Activated T-helper 1 cell treated with anti-CD3 and anti-CD28 coated beads, Interleukin-12 subunit alpha, Interleukin-12 subunit beta, Interleukin-2, Interleukin-4 antibody, amounts not matched to agents 30 ng/mL and 10 ng/mL and 1 ng/mL, durations not matched to agents 14 hours and 24 hours and 36 hours (primary cell): ENCODE results near the gene MRPL14. TPM values are rescaled to one million over a fixed set of nuclear protein-coding genes. Genes with fewer than 3 reads are reported as not detected.
A peak's percentile ranks its signal among the peaks of the same experiment; 100 is the strongest.

Source experiments
- DNase-seq: peaks from one replicate; pipeline ENCODE4 v3.0.0; 2021; ENCODE audit warnings: low spot score
- H3K27ac Mint-ChIP-seq: one replicate; pipeline ENCODE4 v1.8.0; 2021; ENCODE audit warnings: mild to moderate bottlenecking, mixed read lengths
- H3K27me3 Mint-ChIP-seq: one replicate; pipeline ENCODE4 v1.8.0; 2022; ENCODE audit warnings: mild to moderate bottlenecking, moderate library complexity, mixed read lengths; ENCODE audit not compliant: insufficient read depth
- H3K36me3 Mint-ChIP-seq: one replicate; pipeline ENCODE4 v1.8.0; 2021; ENCODE audit warnings: low read depth, mixed read lengths
- H3K4me1 Mint-ChIP-seq: one replicate; pipeline ENCODE4 v1.8.0; 2021; ENCODE audit warnings: low read depth, mixed read lengths
- H3K4me3 Mint-ChIP-seq: one replicate; pipeline ENCODE4 v1.8.0; 2021; ENCODE audit warnings: mild to moderate bottlenecking, moderate library complexity, mixed read lengths
- H3K9me3 Mint-ChIP-seq: one replicate; pipeline ENCODE4 v1.8.0; 2021; ENCODE audit warnings: mixed read lengths
- intact Hi-C: fragments of 100-400 bp; cut with micrococcal nuclease; formaldehyde crosslinking; loops from one replicate; pipeline ENCODE4 v1.15.1; 2024
- total RNA-seq: library from RNA; stranded (reverse); gene quantifications from 2 replicates; pipeline ENCODE4 v1.2.3, GENCODE V29; 2022

Gene MRPL14
- total RNA-seq, 1 donor from 2014 or later = 62.6 TPM

DNA sequence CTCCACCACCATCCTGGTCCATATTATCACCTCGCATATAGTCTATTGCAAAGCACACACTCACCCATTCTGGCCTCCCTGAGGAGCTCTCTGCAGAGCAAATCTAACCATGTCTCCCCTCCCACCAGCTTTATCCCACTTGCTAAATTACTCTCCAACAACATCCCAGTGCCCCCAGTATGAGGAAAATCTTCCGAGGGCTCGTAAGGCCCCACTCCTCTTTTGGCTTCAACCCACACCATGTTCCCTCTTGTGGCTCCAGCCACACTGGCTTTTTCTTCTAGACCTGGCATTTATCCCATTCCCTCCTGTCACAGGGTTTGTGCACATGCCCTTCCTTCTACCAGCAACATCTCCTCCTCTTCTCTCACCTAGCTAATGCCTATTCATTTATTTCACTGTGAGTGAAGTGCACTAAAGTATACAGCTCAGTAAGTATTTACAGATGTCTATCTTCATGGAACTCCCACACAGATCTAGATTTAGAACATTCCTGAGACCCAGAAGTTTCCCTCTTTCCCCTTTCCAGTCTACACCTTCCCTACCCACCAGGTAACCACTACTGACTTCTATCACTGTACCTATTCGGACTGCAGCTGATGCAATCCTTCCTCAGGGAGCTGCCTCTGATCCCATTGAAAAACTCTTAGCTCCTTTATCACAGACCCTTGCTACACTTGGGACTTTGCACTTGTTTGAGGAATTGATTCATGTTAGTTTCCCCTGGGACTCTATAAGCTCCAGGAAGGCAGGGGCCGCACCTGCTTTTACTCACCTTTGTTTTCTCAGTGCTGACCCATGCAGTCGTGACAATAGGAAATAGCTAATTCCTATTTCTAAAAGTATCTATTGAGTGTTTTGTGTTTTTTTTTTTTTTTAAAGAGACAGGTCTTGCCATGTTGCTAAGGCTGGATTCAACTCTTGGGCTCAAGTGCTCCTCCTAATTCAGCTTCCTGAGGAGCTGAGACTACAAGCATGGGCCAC is 15.5 kb downstream of the MRPL14 start:
- intact Hi-C loops = no loop called here
- no peak for DNase-seq
- no peak overlapping the region for H3K4me3 Mint-ChIP-seq
- peaks cover 29% of the 10 kb centered on the region for H3K4me1 Mint-ChIP-seq
- H3K9me3 Mint-ChIP-seq = no peaks in the 10 kb centered on the region
- peaks cover 46% of the 10 kb centered on the region for H3K36me3 Mint-ChIP-seq
- H3K27me3 Mint-ChIP-seq = no peaks in the 10 kb centered on the region
- H3K27ac Mint-ChIP-seq = peak overlapping the region; percentile 19

DNA sequence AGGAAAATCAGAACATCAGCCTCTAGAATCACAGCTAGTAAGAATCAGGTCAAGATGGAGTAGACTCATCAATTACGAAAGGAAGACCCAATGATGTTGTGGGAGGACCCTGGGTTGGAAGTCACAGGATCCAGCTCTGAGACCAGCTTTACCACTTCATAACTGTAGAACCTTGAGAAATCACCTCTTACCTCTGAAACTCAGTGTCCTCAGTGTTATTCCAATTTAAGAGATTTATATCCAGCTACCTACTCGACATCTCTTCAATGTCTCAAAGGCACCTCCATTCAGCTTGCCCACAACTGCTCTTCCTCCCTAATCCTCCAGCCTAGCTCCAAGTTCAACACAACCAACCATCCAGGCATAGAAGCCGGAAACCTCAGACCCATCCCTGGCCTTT is 16.3 kb downstream of the MRPL14 start:
- Mint-ChIP-seq H3K27ac (no peak overlapping the region), H3K36me3 (peaks cover 49% of the 10 kb centered on the region)
- intact Hi-C loops = no loop called here

DNA sequence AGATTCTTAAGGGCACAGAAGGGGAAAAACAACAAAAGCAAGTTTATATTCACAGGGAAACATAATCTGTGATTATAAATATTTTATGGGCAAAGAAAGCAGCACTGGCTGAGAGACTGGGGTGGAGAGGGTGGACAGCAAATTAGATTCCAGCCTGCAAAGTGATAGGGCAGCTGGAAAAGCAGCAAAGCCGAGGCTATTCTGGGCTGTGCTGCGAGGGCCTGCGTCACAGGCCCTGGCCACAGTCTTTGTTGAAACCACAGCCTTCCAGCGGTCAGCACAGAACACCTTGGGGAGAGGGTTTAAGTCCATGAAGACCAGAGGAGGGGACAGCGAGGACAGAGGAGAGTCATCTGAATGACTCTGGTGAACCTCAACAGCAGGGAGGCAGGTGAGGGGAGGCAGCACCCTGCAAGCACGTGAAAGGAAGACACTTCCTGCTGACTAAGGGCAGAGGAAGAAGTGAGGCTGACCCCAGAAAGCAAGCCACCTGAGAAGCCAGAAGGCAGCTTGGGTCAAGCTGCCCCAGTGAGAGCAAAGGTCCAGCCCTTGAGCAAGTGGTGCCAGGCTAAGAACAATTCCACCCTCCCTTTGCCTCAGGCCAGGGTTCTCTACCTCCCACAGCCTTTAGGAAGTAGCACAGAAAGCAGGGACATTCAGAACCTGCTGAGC is 17.1 kb downstream of the MRPL14 start:
- H3K36me3 Mint-ChIP-seq = peaks cover 46% of the 10 kb centered on the region
- H3K4me3 Mint-ChIP-seq = no peak overlapping the region
- intact Hi-C loops = no loop called here
- H3K9me3 Mint-ChIP-seq = no peaks in the 10 kb centered on the region
- peaks cover 15% of the 10 kb centered on the region for H3K4me1 Mint-ChIP-seq
- no peaks in the 10 kb centered on the region for H3K27me3 Mint-ChIP-seq
- H3K27ac Mint-ChIP-seq = peak overlapping the region; percentile 36
- DNase-seq = no peak

More for the DNA sequence above, 16.3 kb downstream of the MRPL14 start:
- Mint-ChIP-seq H3K9me3 (no peaks in the 10 kb centered on the region), H3K4me3 (no peak overlapping the region), H3K4me1 (peaks cover 22% of the 10 kb centered on the region), H3K27me3 (no peaks in the 10 kb centered on the region)
- DNase-seq = no peak

DNA sequence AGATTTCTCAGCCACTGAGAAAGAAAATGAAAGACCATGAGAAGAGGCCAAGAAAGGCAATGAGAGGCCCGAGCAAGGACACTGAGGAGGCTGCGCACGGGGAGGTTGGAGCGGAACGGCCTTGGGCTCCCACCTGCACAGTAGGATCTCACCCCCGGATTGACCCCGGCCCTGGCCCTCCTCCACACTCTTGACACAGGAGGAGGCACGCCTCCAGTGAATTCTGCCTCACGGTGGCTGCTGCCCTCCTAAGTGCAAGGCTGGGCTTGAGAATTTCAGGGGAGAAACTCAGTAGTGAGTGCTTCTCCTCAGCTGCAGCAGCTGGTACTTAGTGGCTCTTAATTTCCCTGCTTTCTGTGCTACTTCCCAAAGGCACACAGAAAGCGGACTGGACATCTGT is 18.0 kb downstream of the MRPL14 start:
- Mint-ChIP-seq H3K27me3 (no peaks in the 10 kb centered on the region), H3K36me3 (peaks cover 45% of the 10 kb centered on the region), H3K9me3 (no peaks in the 10 kb centered on the region), H3K4me1 (peaks cover 14% of the 10 kb centered on the region), H3K4me3 (no peak overlapping the region), H3K27ac (no peak overlapping the region)
- DNase-seq = no peak
- intact Hi-C loops = no loop called here

DNA sequence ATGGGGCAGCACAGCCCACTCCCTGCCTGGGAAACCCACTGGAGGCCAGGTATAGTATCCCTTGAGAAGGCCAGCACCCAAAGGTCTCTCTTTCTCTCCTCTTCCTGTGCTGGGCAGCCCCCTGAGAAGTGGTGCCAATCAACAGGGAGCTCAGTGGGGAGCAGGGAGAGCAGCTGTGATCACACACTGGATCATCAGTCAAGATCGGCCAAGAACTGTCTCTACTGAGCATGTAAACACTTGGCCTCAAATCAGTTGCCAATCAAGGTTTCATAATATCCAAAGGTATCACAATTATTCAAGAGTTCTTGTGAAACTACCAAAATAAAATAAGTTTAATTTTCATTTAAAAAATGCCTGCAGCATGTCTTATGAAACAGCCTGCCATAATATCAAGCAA is 18.8 kb downstream of the MRPL14 start:
- Mint-ChIP-seq H3K27me3 (no peaks in the 10 kb centered on the region), H3K36me3 (peaks cover 40% of the 10 kb centered on the region), H3K4me1 (peaks cover 14% of the 10 kb centered on the region), H3K4me3 (no peak overlapping the region), H3K27ac (no peak overlapping the region), H3K9me3 (no peaks in the 10 kb centered on the region)
- intact Hi-C loops = no loop called here
- DNase-seq = no peak

DNA sequence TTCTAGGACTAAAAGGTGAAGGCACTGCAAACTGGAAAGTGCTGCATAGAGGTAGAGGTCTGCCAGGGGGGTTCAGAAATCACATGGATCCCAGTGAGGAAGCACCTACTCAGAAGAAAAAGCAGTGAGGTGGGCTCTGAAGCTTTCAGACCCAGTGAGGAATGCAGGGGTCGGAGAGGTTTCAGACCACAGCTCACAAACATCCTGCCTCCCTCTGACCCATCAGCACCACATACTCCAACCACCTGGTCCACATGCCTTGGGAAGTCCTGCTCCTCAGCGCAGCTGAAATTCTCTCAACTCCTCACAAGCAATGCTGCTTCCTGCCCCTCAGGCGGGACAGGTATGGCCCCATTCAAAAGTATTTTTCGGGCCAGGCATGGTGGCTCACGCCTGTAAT is 20.2 kb downstream of the MRPL14 start:
- H3K4me1 Mint-ChIP-seq = peaks cover 11% of the 10 kb centered on the region
- DNase-seq = no peak
- no peaks in the 10 kb centered on the region for H3K9me3 Mint-ChIP-seq
- no peak overlapping the region for H3K4me3 Mint-ChIP-seq
- H3K27ac Mint-ChIP-seq = no peak overlapping the region
- intact Hi-C loops = no loop called here
- no peaks in the 10 kb centered on the region for H3K27me3 Mint-ChIP-seq
- peaks cover 30% of the 10 kb centered on the region for H3K36me3 Mint-ChIP-seq

DNA sequence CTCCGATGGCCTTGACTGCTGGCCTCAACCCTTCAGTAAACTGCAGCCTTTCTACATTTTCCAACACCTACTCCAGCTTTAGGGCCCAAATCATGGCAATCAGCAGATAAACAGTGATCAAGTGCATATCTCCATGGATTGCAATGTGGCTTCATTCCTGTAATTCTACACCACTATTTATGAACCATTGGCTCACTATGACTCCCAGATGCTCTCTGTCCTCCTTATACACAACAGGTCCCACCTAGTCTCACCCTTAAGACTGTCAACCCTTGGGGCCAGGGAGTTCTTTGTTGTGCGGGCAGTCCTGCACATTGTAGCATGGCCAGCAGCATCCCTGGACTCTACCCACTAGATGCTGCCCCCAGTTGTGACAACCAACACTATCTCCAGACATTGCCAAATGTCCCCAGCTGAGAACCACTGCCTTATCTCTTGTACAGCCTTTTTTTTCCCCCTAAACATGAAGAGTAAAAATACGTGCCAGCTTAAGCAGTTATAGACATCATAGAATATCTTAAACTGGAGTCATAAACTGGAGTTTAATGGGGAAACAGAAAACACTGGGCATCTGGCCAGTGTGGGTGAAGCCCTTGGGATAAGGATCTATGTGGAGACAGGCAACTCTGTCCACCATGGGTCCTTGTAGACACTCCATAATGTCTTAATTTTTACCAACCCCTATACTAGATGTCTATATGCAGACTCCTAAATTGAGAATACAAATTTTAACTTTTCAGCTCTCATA is 21.1 kb downstream of the MRPL14 start:
- intact Hi-C loops = no loop called here
- peak overlapping the region; percentile 36 for H3K27ac Mint-ChIP-seq
- H3K4me1 Mint-ChIP-seq = peaks cover 2% of the 10 kb centered on the region
- peaks cover 22% of the 10 kb centered on the region for H3K36me3 Mint-ChIP-seq
- no peaks in the 10 kb centered on the region for H3K27me3 Mint-ChIP-seq
- H3K9me3 Mint-ChIP-seq = no peaks in the 10 kb centered on the region
- H3K4me3 Mint-ChIP-seq = no peak overlapping the region
- no peak for DNase-seq

DNA sequence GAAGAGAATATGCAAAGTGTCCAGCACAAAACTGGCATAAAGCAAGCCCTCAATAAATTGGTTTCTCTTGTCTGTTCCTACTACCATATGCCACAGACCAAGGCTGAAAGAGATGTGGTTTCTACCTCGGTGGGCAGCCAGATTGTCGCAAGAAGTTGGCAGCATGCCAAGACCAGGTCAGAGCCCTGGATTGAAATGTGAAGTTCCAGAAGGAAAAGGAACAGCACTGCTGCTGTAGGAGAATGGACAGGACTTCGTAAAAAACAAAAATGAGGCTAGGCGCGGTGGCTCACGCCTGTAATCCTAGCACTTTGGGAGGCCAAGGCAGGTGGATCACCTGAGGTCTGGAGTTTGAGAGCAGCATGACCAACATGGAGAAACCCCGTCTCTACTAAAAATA is 22.1 kb downstream of the MRPL14 start:
- no peak for DNase-seq
- Mint-ChIP-seq H3K4me3 (no peak overlapping the region), H3K27ac (no peak overlapping the region), H3K36me3 (peaks cover 21% of the 10 kb centered on the region), H3K4me1 (no peaks in the 10 kb centered on the region), H3K9me3 (no peaks in the 10 kb centered on the region), H3K27me3 (no peaks in the 10 kb centered on the region)
- intact Hi-C loops = no loop called here

DNA sequence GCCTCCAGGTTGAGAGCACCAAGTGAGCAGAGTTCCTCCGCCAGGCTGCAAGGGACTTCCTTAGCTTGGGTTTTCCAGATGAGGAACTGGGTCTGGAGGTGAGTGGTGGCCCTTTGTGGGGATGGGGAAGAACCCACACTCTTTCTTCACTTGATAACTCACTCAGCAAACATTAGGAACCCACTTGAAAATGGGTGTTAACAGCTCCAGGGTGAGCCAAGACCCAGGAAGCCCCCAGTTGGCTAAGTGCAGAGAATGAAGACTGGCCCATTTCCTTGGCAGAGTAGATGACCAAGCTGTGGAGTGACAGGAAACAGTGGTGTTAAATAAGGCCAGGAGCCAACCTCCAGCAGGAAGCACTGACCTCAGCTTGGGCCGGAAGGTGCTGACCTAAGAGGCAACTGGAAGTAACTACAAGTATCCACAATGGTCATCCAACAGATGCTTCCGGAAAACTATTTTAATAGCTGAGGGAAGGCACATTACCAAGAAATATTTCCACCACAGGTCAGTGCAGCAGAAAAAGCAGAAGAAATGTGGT is 22.7 kb downstream of the MRPL14 start:
- DNase-seq = no peak
- Mint-ChIP-seq H3K27ac (no peak overlapping the region), H3K9me3 (no peaks in the 10 kb centered on the region), H3K36me3 (peaks cover 15% of the 10 kb centered on the region), H3K4me1 (no peaks in the 10 kb centered on the region), H3K27me3 (no peaks in the 10 kb centered on the region), H3K4me3 (no peak overlapping the region)
- intact Hi-C loops = no loop called here

DNA sequence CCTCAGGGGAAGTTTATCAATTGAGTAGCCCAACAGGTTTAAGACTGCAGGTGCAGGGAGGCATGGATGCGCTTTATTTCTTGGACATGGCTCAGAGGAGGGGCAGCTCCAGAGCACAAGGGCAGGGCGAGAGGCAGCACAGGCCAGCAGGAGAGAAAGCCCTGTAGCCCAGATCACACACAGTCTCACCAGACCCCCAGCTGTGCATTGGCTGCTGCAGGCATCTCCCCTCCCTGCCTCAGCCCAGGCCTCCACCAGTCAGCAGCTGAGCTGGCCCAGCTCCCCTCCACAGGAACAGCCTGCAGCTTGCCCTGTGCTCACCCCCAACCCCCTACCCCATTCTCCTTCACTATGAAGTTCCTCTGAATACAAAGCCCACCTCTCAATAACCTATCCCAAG is 24.7 kb downstream of the MRPL14 start:
- Mint-ChIP-seq H3K27ac (no peak overlapping the region), H3K4me3 (no peak overlapping the region), H3K36me3 (peaks cover 9% of the 10 kb centered on the region), H3K27me3 (no peaks in the 10 kb centered on the region), H3K9me3 (no peaks in the 10 kb centered on the region), H3K4me1 (no peaks in the 10 kb centered on the region)
- no peak for DNase-seq
- intact Hi-C loops = no loop called here

DNA sequence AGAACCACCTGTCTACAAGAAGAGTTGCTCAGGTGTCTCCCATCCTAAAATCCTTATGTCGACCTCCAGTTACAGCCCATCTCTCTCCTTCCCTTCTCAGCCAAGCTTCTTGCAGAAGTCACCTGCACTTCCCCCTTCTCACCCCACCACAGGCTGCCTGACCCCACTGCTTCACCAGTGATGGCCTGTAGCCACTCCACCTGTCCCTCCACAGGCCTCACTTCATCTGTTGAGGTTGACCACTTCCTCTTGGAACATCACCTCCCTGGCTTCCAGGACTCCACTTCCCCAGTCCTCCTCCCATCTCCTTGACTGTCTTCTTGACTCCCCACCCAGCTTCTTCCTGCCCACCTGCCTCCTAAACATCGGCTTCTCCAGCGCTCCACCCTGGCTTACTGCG is 25.4 kb downstream of the MRPL14 start:
- Mint-ChIP-seq H3K4me3 (no peak overlapping the region), H3K27me3 (no peaks in the 10 kb centered on the region), H3K4me1 (peaks cover 2% of the 10 kb centered on the region), H3K27ac (peak overlapping the region; percentile 36), H3K36me3 (peaks cover 9% of the 10 kb centered on the region), H3K9me3 (no peaks in the 10 kb centered on the region)
- intact Hi-C loops = no loop called here
- no peak for DNase-seq

DNA sequence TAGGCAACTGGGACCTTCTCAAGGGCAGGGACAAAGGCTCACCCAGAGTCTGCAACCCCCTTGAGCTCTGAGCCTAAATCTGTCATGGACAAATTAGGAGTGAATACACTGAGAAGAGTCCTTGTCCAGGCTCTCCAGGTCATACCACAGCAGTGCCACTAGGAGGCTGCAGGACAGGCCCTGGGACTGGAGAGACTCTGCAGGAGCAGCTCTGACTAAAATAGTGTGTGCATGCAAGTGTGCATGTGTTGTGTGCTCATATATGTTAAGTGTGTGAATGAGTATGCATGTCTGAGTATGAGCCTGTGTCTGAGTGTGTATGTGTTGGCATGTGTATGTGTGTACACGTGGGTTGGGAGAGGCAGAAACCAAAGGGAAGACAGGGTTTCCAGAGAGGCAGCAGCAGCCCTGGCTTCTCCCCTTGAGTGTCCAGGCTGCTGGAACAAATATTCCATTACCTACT is 27.1 kb downstream of the MRPL14 start:
- no peak for DNase-seq
- no peaks in the 10 kb centered on the region for H3K27me3 Mint-ChIP-seq
- intact Hi-C loops = loop anchor here (1.0 kb wide), 1 partner anchor 51 kb away; no protein-coding TSS in a partner anchor

More for the DNA sequence above, 27.1 kb downstream of the MRPL14 start:
- no peak overlapping the region for H3K27ac Mint-ChIP-seq
- peaks cover 7% of the 10 kb centered on the region for H3K4me1 Mint-ChIP-seq
- no peak overlapping the region for H3K4me3 Mint-ChIP-seq
- no peaks in the 10 kb centered on the region for H3K9me3 Mint-ChIP-seq
- H3K36me3 Mint-ChIP-seq = peaks cover 3% of the 10 kb centered on the region
